PC-9 (cell line): ENCODE data around the gene CFAP53. TPM values are rescaled to one million over a fixed set of nuclear protein-coding genes. Genes with fewer than 3 reads are reported as not detected.

ENCODE experiments used
- BruUV-seq: library from RNA; stranded (reverse); fragments of 400-500 nt; replicated peaks from 2 replicates; lab custom pipeline; 2021; lab: Mats Ljungman, UMichigan
- CTCF ChIA-PET: fragments of 300-600 bp; sonication (Branson Sonifier 250); formaldehyde crosslinking; loops from one replicate; lab custom pipeline; 2022; ENCODE audit warnings: antibody characterized with exemption; lab: Charles Lee
- POLR2A ChIA-PET: fragments of 300-600 bp; sonication (Branson Sonifier 250); formaldehyde crosslinking; loops from one replicate; lab custom pipeline; 2022; ENCODE audit warnings: antibody characterized with exemption; ENCODE audit not compliant: unreplicated experiment; lab: Charles Lee
- DNase-seq, 2 experiments: peaks; one replicate each; pipeline versions ENCODE4 v3.0.0 to v3.0.0-alpha.2; 2015 to 2022; ENCODE audit warnings: mixed read lengths in 1 of 2
- H2AFZ ChIP-seq: fragments of 200-600 bp; sonication (generic); 2 replicates; pipeline ENCODE4 v1.8.1; 2017; ENCODE audit warnings: antibody characterized with exemption
- H3F3A ChIP-seq: fragments of 200-600 bp; sonication (generic); 2 replicates; pipeline ENCODE4 v1.8.1; 2017; ENCODE audit warnings: antibody characterized with exemption, mild to moderate bottlenecking, low read depth; ENCODE audit not compliant: insufficient read depth
- H3K27ac ChIP-seq: fragments of 200-600 bp; sonication (generic); 2 replicates; pipeline ENCODE4 v1.6.1; 2016; ENCODE audit warnings: mixed run types
- H3K27me3 ChIP-seq: fragments of 200-600 bp; sonication (generic); 2 replicates; pipeline ENCODE4 v1.6.1; 2016; ENCODE audit warnings: low read depth, mixed run types; ENCODE audit not compliant: insufficient read depth
- H3K36me3 ChIP-seq: fragments of 200-600 bp; sonication (generic); 2 replicates; pipeline ENCODE4 v1.6.1; 2016; ENCODE audit warnings: low read depth, mixed run types
- H3K4me1 ChIP-seq: fragments of 200-600 bp; sonication (generic); replicated peaks from 2 replicates; pipeline ENCODE4 v1.6.1; 2016; ENCODE audit warnings: mixed run types; ENCODE audit not compliant: insufficient read depth
- H3K4me2 ChIP-seq: fragments of 200-600 bp; sonication (generic); 2 replicates; pipeline ENCODE4 v1.6.1; 2017; ENCODE audit warnings: mixed run types
- H3K4me3 ChIP-seq: fragments of 200-600 bp; sonication (generic); 2 replicates; pipeline ENCODE4 v1.6.1; 2016; ENCODE audit warnings: mixed run types
- H3K79me2 ChIP-seq: fragments of 200-600 bp; sonication (generic); 2 replicates; pipeline ENCODE4 v1.6.1; 2017; ENCODE audit warnings: low read depth, mixed run types
- H3K9me2 ChIP-seq: fragments of 200-600 bp; sonication (generic); 2 replicates; pipeline ENCODE4 v1.8.1; 2017; ENCODE audit warnings: mild to moderate bottlenecking; ENCODE audit not compliant: insufficient read depth
- H3K9me3 ChIP-seq: fragments of 200-600 bp; sonication (generic); 2 replicates; pipeline ENCODE4 v1.8.1; 2016; ENCODE audit warnings: low read depth; ENCODE audit not compliant: insufficient read depth
- H4K20me1 ChIP-seq: fragments of 200-600 bp; sonication (generic); 2 replicates; pipeline ENCODE4 v1.8.1; 2017; ENCODE audit not compliant: insufficient read depth
- EZH2 ChIP-seq: fragments of 200-600 bp; sonication (generic); IDR thresholded peaks from 2 replicates; pipeline ENCODE4 v1.8.0; 2017; ENCODE audit warnings: antibody characterized with exemption, low read depth
- intact Hi-C: fragments of 100-400 bp; cut with micrococcal nuclease; formaldehyde crosslinking; loops from one replicate; pipeline ENCODE4 v1.10.0; 2022; ENCODE audit not compliant: unreplicated experiment
- total RNA-seq: library from RNA; stranded (reverse); gene quantifications from 2 replicates; pipeline ENCODE4 v1.2.3, GENCODE V29; 2021
- TF ChIP-seq, protein P1 (sequence below): fragments of 200-600 bp; sonication (generic); conservative IDR thresholded peaks from 2 replicates; pipeline ENCODE4 v1.6.1; 2017; ENCODE audit warnings: mixed run types, antibody characterized with exemption, mild to moderate bottlenecking, moderate library complexity

CFAP53 gene
- total RNA-seq, 1 experiment from 2014 or later, result 2.1 TPM

DNA sequence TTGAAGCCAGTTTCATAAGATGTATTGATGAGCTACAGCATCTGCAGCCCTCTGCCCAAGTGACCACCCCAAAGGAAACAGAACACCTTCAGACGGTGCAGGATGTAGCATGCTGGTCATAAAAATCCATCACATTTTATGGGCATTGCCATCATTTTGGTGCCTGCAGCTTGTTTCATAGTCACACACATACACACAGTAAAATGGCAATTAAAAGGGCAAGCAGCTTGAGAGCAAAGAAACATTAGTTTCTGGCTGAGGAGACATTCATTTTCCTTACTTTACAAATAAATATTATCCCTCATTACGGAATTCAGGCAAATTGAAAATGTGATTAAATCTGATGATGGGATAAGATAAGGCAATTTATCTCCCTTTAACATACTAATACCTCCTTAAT is 84.7 kb downstream of the CFAP53 start:
- no TSS peak for BruUV-seq
- intact Hi-C loops, result no loop called here

DNA sequence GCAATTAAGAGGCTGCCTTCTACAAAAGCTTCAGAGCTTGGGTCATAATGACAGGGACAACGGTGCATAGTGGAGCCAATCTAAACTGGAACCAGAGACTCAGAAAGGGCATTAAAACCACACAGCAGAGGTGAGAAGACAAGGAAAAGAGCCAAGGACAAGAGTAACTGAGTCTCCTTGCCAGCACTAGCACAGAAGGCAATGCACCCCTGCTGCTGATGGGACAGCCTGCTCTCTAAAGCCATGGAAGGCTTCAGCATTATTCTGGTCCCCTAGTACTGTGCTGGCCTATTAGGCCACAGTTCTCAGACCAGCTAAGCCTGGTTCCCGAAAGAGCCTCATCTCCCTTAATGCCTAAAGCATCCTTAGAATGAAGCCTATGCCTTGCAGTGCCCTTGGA is 86.8 kb downstream of the CFAP53 start:
- no peaks in the 10 kb centered on the region for H3K9me3 ChIP-seq
- no peak for TF ChIP-seq EZH2
- TF ChIP-seq, protein P1, sequence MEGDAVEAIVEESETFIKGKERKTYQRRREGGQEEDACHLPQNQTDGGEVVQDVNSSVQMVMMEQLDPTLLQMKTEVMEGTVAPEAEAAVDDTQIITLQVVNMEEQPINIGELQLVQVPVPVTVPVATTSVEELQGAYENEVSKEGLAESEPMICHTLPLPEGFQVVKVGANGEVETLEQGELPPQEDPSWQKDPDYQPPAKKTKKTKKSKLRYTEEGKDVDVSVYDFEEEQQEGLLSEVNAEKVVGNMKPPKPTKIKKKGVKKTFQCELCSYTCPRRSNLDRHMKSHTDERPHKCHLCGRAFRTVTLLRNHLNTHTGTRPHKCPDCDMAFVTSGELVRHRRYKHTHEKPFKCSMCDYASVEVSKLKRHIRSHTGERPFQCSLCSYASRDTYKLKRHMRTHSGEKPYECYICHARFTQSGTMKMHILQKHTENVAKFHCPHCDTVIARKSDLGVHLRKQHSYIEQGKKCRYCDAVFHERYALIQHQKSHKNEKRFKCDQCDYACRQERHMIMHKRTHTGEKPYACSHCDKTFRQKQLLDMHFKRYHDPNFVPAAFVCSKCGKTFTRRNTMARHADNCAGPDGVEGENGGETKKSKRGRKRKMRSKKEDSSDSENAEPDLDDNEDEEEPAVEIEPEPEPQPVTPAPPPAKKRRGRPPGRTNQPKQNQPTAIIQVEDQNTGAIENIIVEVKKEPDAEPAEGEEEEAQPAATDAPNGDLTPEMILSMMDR, result no peak
- no peak overlapping the region for H3K27ac ChIP-seq
- BruUV-seq, result no TSS peak
- no peak for DNase-seq
- no peak overlapping the region for H3K4me2 ChIP-seq
- ChIA-PET POLR2A (no interaction called here), CTCF (no interaction called here)
- no peaks in the 10 kb centered on the region for H3K27me3 ChIP-seq
- H3K36me3 ChIP-seq, result no peaks in the 10 kb centered on the region
- peaks cover 7% of the 10 kb centered on the region for H3F3A ChIP-seq
- peaks cover 50% of the 10 kb centered on the region for H3K79me2 ChIP-seq
- no peak overlapping the region for H3K4me3 ChIP-seq
- peaks cover 18% of the 10 kb centered on the region for H3K4me1 ChIP-seq
- H3K9me2 ChIP-seq, result no peaks in the 10 kb centered on the region
- H2AFZ ChIP-seq, result no peak overlapping the region
- intact Hi-C loops, result no loop called here
- no peaks in the 10 kb centered on the region for H4K20me1 ChIP-seq

More for the DNA sequence above, 84.7 kb downstream of the CFAP53 start:
- no peak overlapping the region for H3K27ac ChIP-seq
- H3K9me3 ChIP-seq, result no peaks in the 10 kb centered on the region
- peaks cover 62% of the 10 kb centered on the region for H3K79me2 ChIP-seq
- H3K4me1 ChIP-seq, result peaks cover 19% of the 10 kb centered on the region
- CTCF ChIA-PET, result no interaction called here
- TF ChIP-seq, protein P1, result no peak
- no peak for TF ChIP-seq EZH2
- H4K20me1 ChIP-seq, result no peaks in the 10 kb centered on the region
- H2AFZ ChIP-seq, result no peak overlapping the region
- H3F3A ChIP-seq, result peaks cover 7% of the 10 kb centered on the region
- H3K36me3 ChIP-seq, result no peaks in the 10 kb centered on the region
- no peaks in the 10 kb centered on the region for H3K27me3 ChIP-seq
- DNase-seq, result no peak
- no peak overlapping the region for H3K4me2 ChIP-seq
- no peak overlapping the region for H3K4me3 ChIP-seq
- POLR2A ChIA-PET, result no interaction called here
- H3K9me2 ChIP-seq, result no peaks in the 10 kb centered on the region

GRCh38 chr18:50177294-50177992 is 88.9 kb downstream of the CFAP53 start:
- no TSS peak for BruUV-seq
- Histone ChIP-seq H3K4me2 (no peak overlapping the region), H4K20me1 (no peaks in the 10 kb centered on the region), H3K79me2 (peaks cover 39% of the 10 kb centered on the region), H3K27ac (no peak overlapping the region), H3F3A (no peaks in the 10 kb centered on the region), H3K4me1 (peaks cover under 1% of the 10 kb centered on the region), H3K4me3 (no peak overlapping the region), H3K27me3 (no peaks in the 10 kb centered on the region), H3K9me2 (no peaks in the 10 kb centered on the region), H3K9me3 (no peaks in the 10 kb centered on the region), H2AFZ (no peak overlapping the region), H3K36me3 (no peaks in the 10 kb centered on the region)
- CTCF ChIA-PET, result interaction anchor here (0.6 kb wide), 1 partner anchor 79 kb away, joined by 3 read pairs; no protein-coding TSS in a partner anchor
- DNase-seq, result no peak
- intact Hi-C loops, result no loop called here
- POLR2A ChIA-PET, result no interaction called here
- no peak for TF ChIP-seq EZH2
- TF ChIP-seq, protein P1, result no peak

Other genes with a start within 250 kb of the CFAP53 start
- gene MYO5B, start 71.3 kb downstream of the CFAP53 start, total RNA-seq, result 23.3 and 25.4 TPM in 2 replicates
- 43.2 and 43.5 TPM in 2 replicates for gene MBD1, start 15.0 kb upstream of the CFAP53 start, total RNA-seq
- gene CXXC1, start 21.2 kb upstream of the CFAP53 start, total RNA-seq, result 48.2 and 54.7 TPM in 2 replicates
- gene SKA1, start 108.6 kb upstream of the CFAP53 start, total RNA-seq, result 14.7 and 18.3 TPM in 2 replicates